ENCODE measurements around the gene SLC15A1. TPM values are rescaled to one million over a fixed set of nuclear protein-coding genes. Genes with fewer than 3 reads are reported as not detected.

SLC15A1 gene
- total and polyA plus RNA-seq, 10 donors: 0.03 TPM; not detected in 8

DNA sequence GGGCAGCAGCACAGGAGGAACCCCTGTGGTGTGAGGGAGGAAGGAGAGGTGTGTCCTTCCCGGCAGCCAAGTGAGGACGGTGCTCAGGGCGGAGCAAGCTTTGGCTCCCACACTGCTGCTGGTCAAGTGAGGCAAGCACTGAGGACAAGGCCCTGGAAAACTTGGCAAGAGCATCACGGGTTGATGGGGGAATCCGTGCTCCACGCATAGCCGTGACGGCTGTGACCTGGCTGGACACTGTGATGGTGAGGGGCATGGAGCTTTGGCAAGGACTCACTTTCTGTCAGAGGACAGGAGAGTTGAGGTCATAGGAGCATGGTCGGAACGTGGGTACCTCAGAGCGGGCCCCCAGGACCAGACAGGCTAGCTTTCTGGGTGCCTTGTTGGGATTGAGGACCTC, 29.0 kb upstream of the SLC15A1 start:
- no peak for DNase-seq
- H3K27ac ChIP-seq: no peak overlapping the region
- H3K36me3 ChIP-seq: no peaks in the 10 kb centered on the region
- WGBS, 5 donors: 81 to 88% (median 86%) methylated on average over 11 of the region's 11 CpGs
- peaks cover 0 to 21% (median 0%) of the 10 kb centered on the region in 7 donors for H3K27me3 ChIP-seq (replicated peaks in 1 of 7)
- no peaks in the 10 kb centered on the region for H3K9me3 ChIP-seq
- intact Hi-C loops (cut with DNase I; ENCODE audit: low total_unique reads): no loop called here
- no peak for TF ChIP-seq POLR2AphosphoS5 (IDR thresholded peaks at IDR 0.05)
- no peak for TF ChIP-seq POLR2A (IDR thresholded peaks at IDR 0.05)
- no peak for TF ChIP-seq CTCF (IDR thresholded peaks at IDR 0.05 in 8 of 11, conservative IDR thresholded peaks at IDR 0.05 in 3 of 11)
- no peak overlapping the region for H3K4me3 ChIP-seq
- no peaks in the 10 kb centered on the region for H3K4me1 ChIP-seq

- DNase-seq: no peak
- H3K9me3 ChIP-seq: no peaks in the 10 kb centered on the region
- intact Hi-C loops (cut with DNase I; ENCODE audit: low total_unique reads): no loop called here
- WGBS, 5 donors: 83 to 92% (median 89%) methylated on average over 11 of the region's 11 CpGs
- peaks cover 0 to 21% (median 0%) of the 10 kb centered on the region in 7 donors for H3K27me3 ChIP-seq (replicated peaks in 1 of 7)
- H3K36me3 ChIP-seq: no peaks in the 10 kb centered on the region
- H3K4me3 ChIP-seq: no peak overlapping the region
- no peaks in the 10 kb centered on the region for H3K4me1 ChIP-seq
- H3K27ac ChIP-seq: no peak overlapping the region
- no peak for TF ChIP-seq CTCF (IDR thresholded peaks at IDR 0.05 in 8 of 11, conservative IDR thresholded peaks at IDR 0.05 in 3 of 11)
- TF ChIP-seq POLR2A (IDR thresholded peaks at IDR 0.05): no peak
- no peak for TF ChIP-seq POLR2AphosphoS5 (IDR thresholded peaks at IDR 0.05)
Observed at GRCh38 chr13:98781045-98781444, 28.6 kb upstream of the SLC15A1 start.

- DNase-seq: no peak
- no peaks in the 10 kb centered on the region for H3K9me3 ChIP-seq
- H3K4me3 ChIP-seq: no peak overlapping the region
- H3K36me3 ChIP-seq: no peaks in the 10 kb centered on the region
- H3K4me1 ChIP-seq: no peaks in the 10 kb centered on the region
- 34 to 50% (median 39%) methylated on average over 2 of the region's 2 CpGs for WGBS, 5 donors
- H3K27me3 ChIP-seq (replicated peaks in 1 of 7): peaks cover 0 to 21% (median 0%) of the 10 kb centered on the region in 7 donors
- TF ChIP-seq CTCF (IDR thresholded peaks at IDR 0.05 in 8 of 11, conservative IDR thresholded peaks at IDR 0.05 in 3 of 11): no peak
- no peak for TF ChIP-seq POLR2AphosphoS5 (IDR thresholded peaks at IDR 0.05)
- no peak for TF ChIP-seq POLR2A (IDR thresholded peaks at IDR 0.05)
- intact Hi-C loops (cut with DNase I; ENCODE audit: low total_unique reads): no loop called here
- H3K27ac ChIP-seq: no peak overlapping the region
Observed at GRCh38 chr13:98780451-98780850, 28.0 kb upstream of the SLC15A1 start.

GRCh38 chr13:98779695-98780094, 27.2 kb upstream of the SLC15A1 start:
- WGBS, 5 donors: 86 to 96% (median 91%) methylated on average over 1 of the region's 1 CpG
- Histone ChIP-seq H3K27me3 (replicated peaks in 1 of 7) (peaks cover 0 to 21% (median 0%) of the 10 kb centered on the region in 7 donors), H3K27ac (no peak overlapping the region), H3K4me1 (no peaks in the 10 kb centered on the region), H3K4me3 (no peak overlapping the region), H3K9me3 (no peaks in the 10 kb centered on the region), H3K36me3 (no peaks in the 10 kb centered on the region)
- TF ChIP-seq CTCF (IDR thresholded peaks at IDR 0.05 in 8 of 11, conservative IDR thresholded peaks at IDR 0.05 in 3 of 11) (no peak), POLR2AphosphoS5 (IDR thresholded peaks at IDR 0.05) (no peak), POLR2A (IDR thresholded peaks at IDR 0.05) (no peak)
- intact Hi-C loops (cut with DNase I; ENCODE audit: low total_unique reads): no loop called here
- no peak for DNase-seq
